ENCODE data around the gene RRM1.

GRCh38 chr11:4071914-4072313 lies 22.7 kb upstream of the RRM1 start:
- TF ChIP-seq CTCF (IDR thresholded peaks at IDR 0.05; ENCODE audit: low read depth, low read length, missing input control) (no peak), ATF3 (IDR thresholded peaks at IDR 0.05) (no peak), TAF1 (conservative IDR thresholded peaks at IDR 0.05) (no peak), MAX (IDR thresholded peaks at IDR 0.05) (no peak), GABPA (IDR thresholded peaks at IDR 0.05 in 1 of 2, conservative IDR thresholded peaks at IDR 0.05 in 1 of 2) (no peak), REST (IDR thresholded peaks at IDR 0.05) (no peak), HNF4A (conservative IDR thresholded peaks at IDR 0.05) (no peak), JUND (IDR thresholded peaks at IDR 0.05) (no peak), NR2F2 (IDR thresholded peaks at IDR 0.05) (no peak), YY1 (IDR thresholded peaks at IDR 0.05) (no peak), SP1 (IDR thresholded peaks at IDR 0.05) (no peak), ZBTB33 (IDR thresholded peaks at IDR 0.05) (no peak), HNF4G (IDR thresholded peaks at IDR 0.05) (no peak), FOXA1 (IDR thresholded peaks at IDR 0.05) (no peak)
